Left kidney (tissue), 2 donors: Measurements from ENCODE around the gene UBN2. TPM values are rescaled to one million over a fixed set of nuclear protein-coding genes. Genes with fewer than 3 reads are reported as not detected.
"Not testable (repeated sequence)": the region's sequence is repeated elsewhere in the genome, so short reads cannot be mapped to it uniquely, and the experiment has no call there.

Experiments used
- DNase-seq: peaks from one replicate; pipeline ENCODE4 v3.0.0-alpha.2; 2013
- polyA plus RNA-seq: library from polyadenylated mRNA; unstranded; fragments of 120-200 nt; gene quantifications from one replicate; pipeline ENCODE4 v1.2.1, GENCODE V29; 2013; ENCODE audit not compliant: insufficient read length

Gene UBN2
- polyA plus RNA-seq, 1 donor: 27.5 TPM

DNA sequence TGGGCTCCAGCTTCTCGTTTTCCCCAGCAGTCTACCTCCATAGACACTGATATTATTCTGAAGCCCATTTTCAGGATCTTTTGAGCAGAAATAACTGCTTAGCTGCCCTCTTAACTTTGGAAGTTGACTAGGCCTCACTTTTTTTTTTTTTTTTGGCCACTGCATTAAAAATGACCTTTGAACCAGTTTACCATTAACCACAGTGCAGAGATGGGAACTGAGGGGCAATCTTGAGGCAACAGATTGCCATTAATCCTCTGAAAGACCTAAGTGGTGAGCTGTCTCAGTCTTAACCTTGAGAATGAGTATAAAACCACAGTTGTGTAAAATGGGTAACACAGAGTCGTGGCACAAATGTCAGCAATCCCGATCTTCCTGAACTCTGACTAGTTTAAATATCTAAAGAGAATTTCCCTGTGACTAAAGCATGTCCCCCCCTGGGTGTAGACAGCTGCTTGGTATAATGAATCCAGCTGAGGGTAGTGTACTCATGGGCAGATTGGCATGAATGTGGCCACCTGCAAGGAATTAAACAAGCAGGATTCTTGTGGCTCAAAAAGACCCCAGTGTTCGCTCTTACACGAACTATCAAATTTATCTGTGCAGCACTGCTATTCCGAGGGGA, 64.0 kb downstream of the UBN2 start:
- no peak for DNase-seq

DNA sequence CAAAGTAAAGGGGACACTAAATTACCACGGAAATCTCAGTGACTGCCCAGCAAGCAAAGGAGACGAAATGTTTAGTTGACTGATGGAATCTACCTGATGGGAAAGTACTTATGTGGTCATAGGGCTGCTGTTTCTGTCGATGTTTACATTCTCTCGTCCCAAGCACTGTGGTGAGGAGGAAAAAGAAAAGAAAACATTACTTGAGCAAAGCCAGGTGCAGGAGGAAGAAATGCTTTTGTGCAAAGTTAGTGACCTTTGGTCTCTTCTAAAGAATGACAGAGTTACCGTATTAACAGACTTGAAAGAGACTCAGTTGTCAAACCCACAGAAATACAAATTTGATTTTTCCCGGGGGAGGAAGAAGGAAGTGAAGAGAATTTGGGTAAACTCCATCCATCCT, 66.8 kb downstream of the UBN2 start:
- DNase-seq: no peak

DNA sequence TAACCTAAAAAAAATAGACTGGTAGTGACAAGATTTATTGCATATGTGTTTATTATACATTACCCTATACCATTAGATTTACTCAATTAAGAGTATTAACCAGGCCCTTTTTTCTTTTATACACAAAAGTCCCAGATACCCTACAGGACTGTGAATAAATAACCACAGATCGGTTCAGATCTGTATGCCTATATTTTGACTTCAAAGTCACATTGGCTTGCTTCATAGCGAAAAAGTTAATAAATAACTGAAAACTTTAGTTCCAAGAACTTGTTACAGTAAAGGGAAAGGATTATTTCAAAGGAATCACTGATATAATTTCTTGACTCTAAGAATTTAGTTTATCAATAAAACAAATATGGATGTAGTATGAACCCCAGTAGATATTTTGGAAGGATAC, 68.3 kb downstream of the UBN2 start:
- no peak for DNase-seq

DNA sequence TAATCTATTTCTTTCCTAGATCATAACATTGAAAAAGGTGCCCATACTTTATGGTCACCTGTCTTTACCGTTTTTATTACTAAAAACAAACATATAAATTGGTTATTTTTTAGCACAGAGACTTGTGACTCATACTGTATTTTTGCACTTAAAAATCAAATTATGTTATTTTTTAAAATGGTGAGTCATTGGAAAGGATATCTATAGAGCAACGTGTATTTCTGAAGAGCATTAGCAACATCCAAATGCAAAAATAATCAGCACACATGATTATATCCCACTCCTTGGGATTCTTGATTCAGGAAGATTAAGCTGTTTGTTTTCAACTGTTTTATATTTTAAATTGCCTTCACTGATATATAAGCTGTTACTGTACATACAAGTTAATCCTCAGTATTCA, 69.4 kb downstream of the UBN2 start:
- DNase-seq: no peak

DNA sequence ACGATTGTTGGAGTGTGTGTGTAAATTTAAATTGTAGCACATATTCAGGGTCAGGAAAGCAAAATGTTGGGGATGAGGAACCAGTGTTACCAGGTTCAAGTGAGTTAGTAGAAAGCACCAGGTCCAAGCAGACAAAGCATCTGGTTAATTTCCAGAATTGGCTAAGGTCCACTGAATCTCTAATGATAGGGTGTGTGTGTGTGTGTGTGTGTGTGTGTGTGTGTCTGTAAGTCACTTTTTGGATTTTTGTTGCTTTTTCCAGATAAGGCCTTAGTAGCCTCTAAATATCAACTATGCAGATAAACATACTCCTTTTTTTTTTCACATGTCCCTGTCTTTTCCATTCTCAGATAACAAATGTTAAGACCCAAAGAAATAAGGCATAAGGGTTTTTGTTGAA, 73.5 kb downstream of the UBN2 start:
- DNase-seq: no peak

DNA sequence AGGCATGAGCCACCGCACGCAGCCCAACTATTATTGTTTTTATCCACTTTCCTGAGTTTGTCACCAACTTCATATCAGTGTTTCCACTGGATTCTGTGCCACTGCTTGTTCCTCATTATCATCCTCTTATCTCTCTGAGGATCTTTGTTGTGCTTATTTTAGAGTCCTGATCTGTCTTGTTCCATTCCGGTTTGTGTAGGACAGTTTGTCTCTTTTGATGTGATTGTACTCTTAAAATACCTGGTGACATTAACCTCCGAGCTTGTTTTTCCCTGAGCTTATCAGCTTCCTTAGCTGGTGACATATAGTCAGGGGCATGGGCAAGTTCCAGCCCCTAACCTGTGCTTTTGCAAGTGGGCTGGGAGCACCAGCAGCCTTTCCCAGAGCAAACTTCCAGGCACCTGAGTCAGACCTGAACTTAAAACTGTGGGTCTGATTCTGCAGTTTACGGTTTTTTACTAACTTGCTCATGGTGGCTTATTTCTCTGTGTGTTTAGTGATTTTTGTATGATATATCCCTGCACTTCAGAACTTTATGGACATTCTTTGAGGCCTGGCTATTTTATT, 87.0 kb downstream of the UBN2 start:
- DNase-seq: no peak

DNA sequence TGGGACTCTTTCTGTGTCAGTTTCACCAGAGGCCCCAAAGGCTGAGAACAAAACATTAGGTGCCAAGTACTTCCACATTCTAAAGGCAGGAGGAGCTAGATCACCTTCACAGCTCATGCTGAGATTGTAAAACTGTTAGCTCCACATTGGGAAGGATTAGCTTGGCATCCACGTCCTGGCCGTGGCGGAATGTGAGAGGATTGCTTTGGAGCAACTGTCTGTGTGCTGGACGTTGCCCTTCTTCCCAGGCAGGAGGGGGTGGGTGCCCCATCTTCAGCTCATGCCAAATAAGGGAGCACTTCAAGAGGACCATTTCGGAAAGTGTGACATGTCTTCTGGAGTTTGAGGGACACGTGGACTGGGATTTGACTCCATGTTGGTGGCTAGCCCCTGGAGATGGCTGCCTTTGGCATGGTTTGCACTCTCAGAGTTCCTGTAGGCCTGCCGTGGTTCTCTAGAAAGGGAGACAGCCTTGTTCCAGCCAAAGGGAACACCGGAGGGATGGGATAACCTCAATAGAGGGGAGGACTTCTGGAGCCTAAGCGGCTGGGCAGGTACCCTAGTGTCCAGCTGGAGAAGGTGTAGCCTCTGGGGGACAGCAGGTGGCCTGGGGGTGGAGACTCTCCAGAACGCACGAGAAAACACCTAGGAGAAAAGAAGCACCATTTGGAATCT, 90.2 kb downstream of the UBN2 start:
- no peak for DNase-seq

DNA sequence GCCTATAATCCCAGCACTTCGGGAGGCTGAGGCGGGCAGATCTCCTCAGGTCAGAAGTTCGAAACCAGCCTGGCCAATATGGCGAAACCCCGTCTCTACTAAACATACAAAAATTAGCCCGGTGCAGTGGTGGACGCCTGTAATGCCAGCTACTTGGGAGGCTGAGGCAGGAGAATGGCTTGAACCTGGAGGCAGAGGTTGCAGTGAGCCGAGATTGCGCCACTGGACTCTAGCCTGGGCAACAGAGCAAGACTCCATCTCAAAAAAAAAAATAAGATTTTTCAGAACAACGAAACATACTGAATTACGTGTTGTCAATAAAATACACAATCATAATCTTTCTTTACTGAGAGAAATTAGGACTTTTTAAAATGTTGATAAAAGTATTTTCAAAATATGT, 93.7 kb downstream of the UBN2 start:
- not testable (repeated sequence) for DNase-seq

DNA sequence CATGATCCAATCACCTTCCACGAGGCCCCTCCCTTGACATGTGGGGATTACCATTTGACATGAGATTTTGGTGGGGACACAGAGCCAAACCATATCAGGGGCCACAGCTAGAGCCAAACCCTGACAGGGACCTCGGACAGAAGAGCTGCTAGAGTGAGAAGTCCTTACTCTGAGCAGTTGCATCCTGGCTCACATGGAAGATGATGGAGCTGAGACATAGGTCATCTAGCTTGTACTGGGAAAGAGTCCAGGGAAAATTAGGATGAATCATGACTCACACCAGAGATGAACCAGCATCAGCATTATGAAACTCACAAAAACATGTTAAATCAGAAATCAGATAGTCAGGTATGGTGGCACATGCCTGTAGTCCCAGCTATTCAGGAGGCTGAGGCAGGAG, 97.3 kb downstream of the UBN2 start:
- DNase-seq: no peak

DNA sequence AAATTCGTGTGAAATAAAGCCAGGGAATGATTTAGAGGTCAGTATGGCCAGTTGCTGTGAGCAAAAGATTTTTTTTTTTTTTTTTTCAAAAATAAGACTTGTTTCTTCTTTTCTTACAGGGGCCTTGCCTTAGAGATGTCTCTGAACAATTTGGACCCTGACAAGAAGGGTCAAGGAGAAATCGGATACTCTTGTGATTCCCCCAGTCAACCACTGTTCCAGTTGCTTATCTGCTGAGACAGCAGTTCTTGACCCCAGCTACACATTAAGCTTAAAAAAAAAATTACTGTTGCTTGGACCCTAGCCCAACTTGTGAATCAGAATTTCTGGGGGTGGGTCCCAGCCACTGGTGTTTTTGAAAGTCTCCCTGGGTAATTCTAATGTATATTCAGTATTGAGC, 98.1 kb downstream of the UBN2 start:
- DNase-seq: no peak

DNA sequence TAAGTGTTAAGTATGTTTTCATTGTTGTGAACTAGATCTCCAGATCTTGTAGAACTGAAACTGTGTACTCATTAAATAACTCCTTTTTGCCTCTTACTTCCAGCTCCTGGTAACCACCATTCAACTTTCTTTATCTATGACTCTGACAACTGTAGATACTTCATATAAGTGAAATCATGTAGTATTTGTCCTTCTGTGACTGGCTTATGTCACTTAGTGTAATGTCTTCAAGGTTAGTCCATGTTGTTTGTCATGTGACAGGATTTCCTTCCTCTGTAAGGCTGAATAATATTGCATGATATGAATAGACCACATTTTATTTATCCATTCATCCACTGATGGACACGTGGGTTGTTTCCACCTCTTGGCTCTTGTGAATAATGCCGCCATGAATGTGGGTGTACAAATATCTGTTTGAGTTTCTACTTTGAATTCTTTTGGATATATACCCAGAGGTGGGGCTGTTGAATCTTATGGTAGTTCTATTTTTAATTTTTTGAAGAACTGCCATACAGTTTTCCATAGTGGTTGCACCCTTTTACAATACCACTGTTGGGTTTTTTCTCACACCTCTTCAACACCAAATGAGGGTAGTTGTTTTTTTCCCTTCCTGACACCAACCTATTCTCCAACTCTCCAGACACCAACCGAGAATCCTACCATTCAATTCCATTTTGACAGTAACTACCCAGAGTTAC, 99.4 kb downstream of the UBN2 start:
- DNase-seq: no peak

DNA sequence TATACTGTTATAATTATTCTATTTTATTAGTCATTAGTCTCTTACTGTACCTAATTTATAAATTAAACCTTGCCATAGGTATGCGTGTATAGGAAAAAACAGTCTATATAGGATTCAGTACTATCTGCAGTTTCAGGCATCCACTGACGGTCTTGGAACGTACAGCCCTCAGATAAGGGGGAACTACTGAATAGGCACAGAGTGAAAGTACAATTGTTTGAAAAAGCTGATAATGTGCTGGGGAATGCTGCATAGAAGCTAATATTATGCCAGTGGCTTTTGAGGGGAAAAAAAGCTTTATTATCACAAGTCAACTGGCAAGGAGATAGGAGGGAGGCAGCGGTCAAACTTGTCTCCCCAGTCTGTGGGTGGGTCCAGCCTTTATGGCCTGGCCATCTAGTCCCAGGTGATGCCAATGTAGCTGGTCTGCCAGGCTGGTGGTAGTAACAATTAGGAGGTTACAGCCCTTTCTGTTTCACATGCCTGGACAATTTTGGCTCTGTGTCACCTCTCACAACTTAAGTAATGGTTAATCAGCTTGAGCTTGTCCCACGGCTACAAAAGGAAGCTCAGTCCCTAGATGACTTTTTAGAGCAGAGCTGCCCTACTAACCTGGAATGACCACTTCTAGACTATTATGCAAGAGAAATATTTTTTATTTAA, 101.8 kb downstream of the UBN2 start:
- no peak for DNase-seq

DNA sequence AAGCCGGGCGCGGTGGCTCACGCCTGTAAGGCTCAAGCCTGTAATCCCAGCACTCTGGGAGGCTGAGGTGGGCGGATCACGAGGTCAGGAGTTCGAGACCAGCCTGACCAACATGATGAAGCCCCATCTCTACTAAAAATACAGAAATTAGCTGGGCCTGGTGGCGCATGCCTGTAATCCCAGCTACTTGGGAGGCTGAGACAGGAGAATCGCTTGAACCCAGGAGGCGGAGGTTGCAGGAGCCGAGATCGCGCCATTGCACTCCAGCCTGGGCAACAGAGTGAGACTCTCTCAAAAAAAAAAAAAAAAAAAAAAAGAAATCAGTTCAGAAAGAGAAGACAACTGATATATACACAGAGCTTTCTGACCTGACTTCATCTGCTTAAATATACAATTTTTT, 102.4 kb downstream of the UBN2 start:
- not testable (repeated sequence) for DNase-seq

DNA sequence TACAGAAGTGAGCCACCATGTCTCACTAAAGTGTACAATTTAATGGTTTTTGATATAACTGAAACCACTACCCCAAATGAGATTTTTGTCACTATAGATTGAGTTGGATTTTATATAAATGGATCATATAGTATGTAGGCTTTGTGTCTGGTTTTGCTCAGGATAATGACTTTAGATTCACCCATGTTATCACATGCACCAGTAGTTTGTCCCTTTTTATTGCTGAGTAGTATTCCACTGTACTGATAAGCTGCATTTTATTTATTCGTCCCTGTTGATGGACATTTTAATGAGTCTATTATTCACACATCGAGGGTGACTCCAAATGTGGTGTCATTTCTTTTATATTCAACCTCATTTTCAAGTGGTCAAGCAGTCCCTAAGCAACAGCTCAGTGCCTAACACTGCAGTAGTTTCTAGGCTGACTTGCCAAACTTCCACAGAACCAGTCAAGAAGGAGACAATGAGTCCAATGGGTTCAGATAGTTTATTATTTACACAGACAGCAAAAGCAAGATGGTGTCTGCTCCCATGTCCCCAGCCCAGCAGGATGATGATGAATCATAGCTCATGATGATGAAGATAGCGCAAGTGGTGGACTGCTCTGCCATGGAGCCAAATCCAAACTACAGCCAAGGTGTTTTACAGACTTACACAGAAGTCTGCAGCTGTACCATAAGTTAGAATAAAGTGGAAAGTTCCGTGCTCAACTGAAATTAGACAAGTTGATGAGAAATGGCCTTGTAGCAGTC, 103.5 kb downstream of the UBN2 start:
- no peak for DNase-seq

DNA sequence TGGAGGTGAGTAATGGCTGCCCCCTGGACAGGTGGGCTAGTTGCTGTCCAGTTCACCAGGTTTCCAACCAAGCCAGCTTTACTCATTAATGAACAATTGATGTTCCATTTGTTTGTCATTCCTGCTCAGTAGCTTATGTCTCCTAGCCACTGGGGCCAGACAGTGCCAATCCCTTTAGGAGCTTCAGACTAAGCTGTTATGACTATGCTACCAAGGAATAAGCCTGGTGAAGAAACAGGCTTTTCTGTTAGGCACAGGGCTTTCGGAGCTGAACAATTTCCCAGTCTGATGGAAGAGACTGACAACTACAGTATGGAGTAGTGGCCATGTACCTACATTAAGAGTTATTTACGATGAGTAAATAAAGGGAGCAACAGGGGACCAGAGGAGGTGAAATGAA, 108.0 kb downstream of the UBN2 start:
- no peak for DNase-seq

DNA sequence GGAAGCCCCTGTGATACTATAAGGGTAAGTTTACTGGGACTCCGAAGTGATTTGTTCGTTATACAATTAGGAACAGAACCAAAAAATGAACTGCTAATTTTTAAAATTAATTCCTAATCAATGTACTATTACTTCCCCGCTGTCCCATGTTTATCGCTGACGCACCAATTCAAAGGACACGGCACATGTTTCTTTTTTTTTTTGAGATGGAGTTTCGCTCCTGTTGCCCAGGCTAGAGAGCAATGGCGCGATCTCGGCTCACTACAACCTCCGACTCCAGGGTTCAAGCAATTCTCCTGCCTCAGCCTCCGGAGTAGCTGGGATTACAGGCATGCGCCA, 108.6 kb downstream of the UBN2 start:
- no peak for DNase-seq

DNA sequence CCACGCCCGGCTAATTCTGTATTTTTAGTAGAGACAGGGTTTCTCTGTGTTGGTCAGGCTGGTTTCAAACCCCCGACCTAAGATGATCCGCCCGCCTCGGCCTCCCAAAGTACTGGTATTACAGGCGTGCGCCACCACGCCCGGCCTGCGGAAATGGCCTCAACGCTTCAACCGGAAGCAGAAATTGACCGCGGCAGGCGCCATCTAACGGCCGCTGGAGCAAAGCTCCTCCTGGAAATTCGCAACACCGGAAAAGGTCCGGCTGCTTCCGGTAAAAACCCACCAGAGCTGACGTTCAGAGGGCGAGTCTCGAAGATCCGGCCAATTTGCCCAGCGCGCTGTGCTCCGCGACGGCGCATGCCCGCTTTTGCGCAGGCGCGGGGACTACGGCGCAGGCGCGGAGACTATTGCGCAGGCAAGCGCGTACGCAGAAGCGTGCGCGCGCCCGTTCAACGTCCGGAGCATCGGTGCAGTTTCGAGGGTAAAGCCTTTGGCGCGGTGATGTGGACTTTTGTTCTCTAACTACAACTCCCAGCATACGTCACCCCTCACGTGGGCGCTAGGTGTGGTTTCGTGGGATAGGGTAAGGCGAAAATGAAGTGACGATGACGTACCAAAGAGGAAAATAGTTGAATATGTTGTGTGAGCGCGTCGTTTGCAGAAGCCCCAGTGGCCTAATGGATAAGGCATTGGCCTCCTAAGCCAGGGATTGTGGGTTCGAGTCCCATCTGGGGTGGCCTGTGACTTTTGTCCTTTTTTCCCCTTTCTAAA, 109.2 kb downstream of the UBN2 start:
- DNase-seq: peak; percentile 100

DNA sequence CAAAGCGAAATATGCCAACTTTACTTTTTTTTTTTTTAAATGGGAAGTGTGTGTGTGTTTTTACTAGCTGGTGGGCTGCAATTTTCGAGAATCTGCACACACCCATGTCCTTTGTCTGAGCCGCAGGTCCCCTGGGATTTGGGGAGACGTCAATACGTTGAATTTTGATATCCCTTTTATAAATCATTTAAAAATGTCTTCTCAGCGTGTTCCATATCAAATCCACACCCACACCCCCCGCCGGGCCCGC, 109.7 kb downstream of the UBN2 start:
- DNase-seq: no peak

DNA sequence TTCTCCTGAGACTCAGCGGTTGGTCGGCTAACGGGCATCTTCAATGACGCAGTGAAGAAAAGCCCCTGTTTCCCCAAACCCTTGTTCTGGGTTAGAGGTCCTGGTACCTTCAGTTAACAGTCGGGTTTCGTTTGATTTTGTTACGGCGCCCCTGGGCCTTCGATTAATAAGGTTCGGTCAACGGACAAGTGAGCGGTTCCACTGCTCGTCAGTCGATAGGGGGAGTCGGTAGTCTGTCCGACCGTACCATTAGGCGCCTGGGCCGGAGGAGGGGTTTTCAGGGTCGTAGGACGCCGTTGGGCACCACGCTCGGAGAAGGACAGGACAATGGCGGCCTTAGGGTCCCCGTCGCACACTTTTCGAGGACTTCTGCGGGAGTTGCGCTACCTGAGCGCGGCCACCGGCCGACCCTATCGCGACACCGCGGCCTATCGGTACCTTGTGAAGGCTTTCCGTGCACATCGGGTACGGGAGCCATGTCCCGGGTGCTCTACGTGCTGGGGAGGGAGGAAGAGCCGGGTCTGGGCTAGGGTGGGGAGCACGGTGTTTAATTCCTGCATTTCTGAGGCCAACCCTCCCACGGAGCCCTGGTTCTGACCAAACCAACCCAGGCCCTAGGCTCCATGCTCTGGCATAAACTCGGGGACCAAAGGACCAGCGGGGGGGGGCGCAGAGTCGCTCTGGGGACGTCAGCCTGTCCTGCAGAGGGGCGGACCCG, 110.2 kb downstream of the UBN2 start, which contains the start of gene FMC1:
Gene FMC1, plus strand, starts transcription at position 280 of the 718 bp plus-strand sequence. Its CDS starts 48 bp downstream, at position 328.
- peak; percentile 92 for DNase-seq

DNA sequence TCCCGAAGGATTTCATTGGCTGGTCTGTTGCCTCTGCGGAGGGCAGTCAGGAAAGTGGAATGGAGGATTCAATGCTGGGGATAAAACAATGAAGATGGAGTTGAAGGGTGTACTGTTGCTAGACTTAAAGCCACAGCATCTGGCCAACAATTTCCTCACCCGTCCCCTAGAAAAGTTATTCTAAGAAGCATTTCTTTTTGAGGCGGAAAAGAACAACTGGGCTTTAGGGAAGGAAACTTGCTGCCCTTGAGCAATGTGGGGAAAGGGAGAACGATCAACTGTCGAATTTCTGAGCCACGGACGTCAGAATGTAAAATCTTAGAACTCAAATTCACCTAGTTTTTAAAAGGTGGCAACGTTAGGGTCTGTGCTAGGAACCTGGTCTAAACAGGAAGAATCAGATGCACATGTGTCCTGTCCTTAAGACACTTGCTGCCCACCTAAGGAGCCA, 110.8 kb downstream of the UBN2 start:
- DNase-seq: no peak

DNA sequence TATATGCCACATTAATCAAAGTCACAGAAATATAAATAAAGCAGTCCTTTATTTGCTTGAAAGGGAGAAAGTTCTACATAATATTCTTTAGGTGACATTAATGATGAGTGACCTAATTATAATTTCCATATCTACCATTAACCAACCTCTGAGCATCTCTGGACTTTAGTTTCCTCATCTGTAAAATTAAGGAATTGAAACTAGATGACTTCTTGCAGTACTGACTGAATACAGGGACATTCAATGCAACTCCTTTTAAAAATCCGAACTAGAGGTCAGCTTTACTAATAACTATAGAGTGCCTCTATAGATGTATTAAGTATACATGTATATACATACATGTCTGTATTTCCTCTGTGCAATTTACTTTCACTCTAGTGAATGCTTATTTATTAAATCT, 114.0 kb downstream of the UBN2 start:
- DNase-seq: no peak
